ENCODE results near the gene SPG21.

SPG21 gene

GRCh38 chr15:64970698-64971097 lies 19.0 kb downstream of the SPG21 start:
- DNase-seq (ENCODE audit: extremely low read depth, low read depth) = no peak
- TF ChIP-seq, protein P1, sequence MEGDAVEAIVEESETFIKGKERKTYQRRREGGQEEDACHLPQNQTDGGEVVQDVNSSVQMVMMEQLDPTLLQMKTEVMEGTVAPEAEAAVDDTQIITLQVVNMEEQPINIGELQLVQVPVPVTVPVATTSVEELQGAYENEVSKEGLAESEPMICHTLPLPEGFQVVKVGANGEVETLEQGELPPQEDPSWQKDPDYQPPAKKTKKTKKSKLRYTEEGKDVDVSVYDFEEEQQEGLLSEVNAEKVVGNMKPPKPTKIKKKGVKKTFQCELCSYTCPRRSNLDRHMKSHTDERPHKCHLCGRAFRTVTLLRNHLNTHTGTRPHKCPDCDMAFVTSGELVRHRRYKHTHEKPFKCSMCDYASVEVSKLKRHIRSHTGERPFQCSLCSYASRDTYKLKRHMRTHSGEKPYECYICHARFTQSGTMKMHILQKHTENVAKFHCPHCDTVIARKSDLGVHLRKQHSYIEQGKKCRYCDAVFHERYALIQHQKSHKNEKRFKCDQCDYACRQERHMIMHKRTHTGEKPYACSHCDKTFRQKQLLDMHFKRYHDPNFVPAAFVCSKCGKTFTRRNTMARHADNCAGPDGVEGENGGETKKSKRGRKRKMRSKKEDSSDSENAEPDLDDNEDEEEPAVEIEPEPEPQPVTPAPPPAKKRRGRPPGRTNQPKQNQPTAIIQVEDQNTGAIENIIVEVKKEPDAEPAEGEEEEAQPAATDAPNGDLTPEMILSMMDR (IDR thresholded peaks at IDR 0.05; ENCODE audit: low read depth, low read length) = no peak

DNA sequence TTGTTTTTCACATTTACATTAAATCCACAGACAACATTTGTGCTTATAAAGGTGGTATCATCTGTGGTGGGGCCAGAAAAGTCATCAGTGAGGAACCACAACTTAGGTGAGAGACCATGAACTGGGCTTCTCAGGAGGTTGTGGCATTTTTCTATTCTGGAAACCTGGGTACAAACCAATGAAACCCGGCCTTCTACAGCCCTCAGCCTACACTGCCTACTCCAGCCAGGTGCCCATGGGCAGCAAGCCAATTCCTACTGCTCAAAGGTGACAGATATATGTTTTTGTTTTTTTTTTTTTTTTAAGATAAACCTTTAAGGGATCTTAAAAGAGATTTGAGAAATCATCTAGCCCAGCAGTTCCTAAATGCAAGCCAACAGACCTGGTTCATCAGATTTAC lies 20.3 kb downstream of the SPG21 start:
- TF ChIP-seq, protein P1 (IDR thresholded peaks at IDR 0.05; ENCODE audit: low read depth, low read length) = no peak
- no peak for DNase-seq (ENCODE audit: extremely low read depth, low read depth)

DNA sequence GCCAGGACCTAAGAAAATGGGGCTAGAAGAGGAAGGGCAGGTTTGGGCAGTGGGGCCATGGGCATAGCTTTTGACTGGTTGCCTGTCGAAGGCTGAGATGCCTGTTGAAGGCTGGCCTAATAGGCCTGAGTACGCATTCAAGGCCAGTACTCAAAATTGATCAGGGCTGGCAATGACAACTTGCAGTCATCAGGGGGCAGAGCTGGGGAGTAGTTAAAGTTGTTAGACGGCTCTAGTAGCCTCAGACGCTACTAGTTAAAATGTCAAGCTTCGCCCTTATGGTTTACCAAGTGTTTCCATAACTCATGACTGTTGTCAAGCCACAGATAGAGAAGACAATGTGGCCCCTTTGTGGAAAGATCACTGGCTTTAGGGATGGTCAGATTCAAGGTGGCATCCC lies 28.7 kb downstream of the SPG21 start:
- no peak for DNase-seq (ENCODE audit: extremely low read depth, low read depth)
- TF ChIP-seq, protein P1 (IDR thresholded peaks at IDR 0.05; ENCODE audit: low read depth, low read length) = no peak

- DNase-seq (ENCODE audit: extremely low read depth, low read depth) = no peak
- TF ChIP-seq, protein P1 (IDR thresholded peaks at IDR 0.05; ENCODE audit: low read depth, low read length) = no peak
These were observed 29.6 kb downstream of the SPG21 start for GRCh38 chr15:64960153-64960552.

GRCh38 chr15:64959128-64959527 lies 30.6 kb downstream of the SPG21 start:
- no peak for DNase-seq (ENCODE audit: extremely low read depth, low read depth)
- TF ChIP-seq, protein P1 (IDR thresholded peaks at IDR 0.05; ENCODE audit: low read depth, low read length) = no peak

- TF ChIP-seq, protein P1 (IDR thresholded peaks at IDR 0.05; ENCODE audit: low read depth, low read length) = no peak
- DNase-seq (ENCODE audit: extremely low read depth, low read depth) = no peak
These were observed 35.3 kb downstream of the SPG21 start for GRCh38 chr15:64954395-64954794.

- TF ChIP-seq, protein P1 (IDR thresholded peaks at IDR 0.05; ENCODE audit: low read depth, low read length) = no peak
- DNase-seq (ENCODE audit: extremely low read depth, low read depth) = no peak
These were observed 37.8 kb downstream of the SPG21 start for GRCh38 chr15:64951777-64952418.

Data from AG09319 (cell line).